ENCODE results near the gene CATSPERZ. TPM values are rescaled to one million over a fixed set of nuclear protein-coding genes. Genes with fewer than 3 reads are reported as not detected.
A peak's percentile ranks its signal among the peaks of the same experiment; 100 is the strongest.

CATSPERZ gene
- polyA plus RNA-seq, 1 experiment: not detected

GRCh38 chr11:64266339-64266738 lies 33.8 kb upstream of the CATSPERZ start:
- POLR2A ChIA-PET: no interaction called here

GRCh38 chr11:64267207-64267945 lies 32.8 kb upstream of the CATSPERZ start:
- no peak for DNase-seq (ENCODE audit: low read depth)
- ChIA-PET POLR2A (interaction anchor here (0.6 kb wide), 2 partner anchors 117 to 393 kb away, joined by 3 to 5 read pairs; no protein-coding TSS in a partner anchor), CTCF (interaction anchor here (0.7 to 3.5 kb wide), 5 partner anchors 10 to 82 kb away, joined by 3 to 41 read pairs (median 7); partner anchors contain the start of genes ESRRA, PLCB3 and STIP1)
- no peak for TF ChIP-seq CTCF (IDR thresholded peaks at IDR 0.05; ENCODE audit: insufficient read depth, low read depth, low read length)
- Histone ChIP-seq H3K36me3 (ENCODE audit: control insufficient read depth, insufficient read depth, low read length) (peaks cover 34% of the 10 kb centered on the region), H3K27me3 (ENCODE audit: control insufficient read depth, insufficient read depth, low read length) (no peaks in the 10 kb centered on the region), H3K4me3 (ENCODE audit: low read depth, low read length) (no peak overlapping the region)

More at GRCh38 chr11:64266339-64266738, 33.8 kb upstream of the CATSPERZ start:
- no peak for DNase-seq (ENCODE audit: low read depth)
- CTCF ChIA-PET: interaction anchor here (1.3 to 6.5 kb wide), 2 partner anchors 9 to 15 kb away, joined by 3 to 56 read pairs; partner anchors contain the start of gene PLCB3
- Histone ChIP-seq H3K4me3 (ENCODE audit: low read depth, low read length) (no peak overlapping the region), H3K36me3 (ENCODE audit: control insufficient read depth, insufficient read depth, low read length) (peaks cover 40% of the 10 kb centered on the region), H3K27me3 (ENCODE audit: control insufficient read depth, insufficient read depth, low read length) (no peaks in the 10 kb centered on the region)
- no peak for TF ChIP-seq CTCF (IDR thresholded peaks at IDR 0.05; ENCODE audit: insufficient read depth, low read depth, low read length)

DNA sequence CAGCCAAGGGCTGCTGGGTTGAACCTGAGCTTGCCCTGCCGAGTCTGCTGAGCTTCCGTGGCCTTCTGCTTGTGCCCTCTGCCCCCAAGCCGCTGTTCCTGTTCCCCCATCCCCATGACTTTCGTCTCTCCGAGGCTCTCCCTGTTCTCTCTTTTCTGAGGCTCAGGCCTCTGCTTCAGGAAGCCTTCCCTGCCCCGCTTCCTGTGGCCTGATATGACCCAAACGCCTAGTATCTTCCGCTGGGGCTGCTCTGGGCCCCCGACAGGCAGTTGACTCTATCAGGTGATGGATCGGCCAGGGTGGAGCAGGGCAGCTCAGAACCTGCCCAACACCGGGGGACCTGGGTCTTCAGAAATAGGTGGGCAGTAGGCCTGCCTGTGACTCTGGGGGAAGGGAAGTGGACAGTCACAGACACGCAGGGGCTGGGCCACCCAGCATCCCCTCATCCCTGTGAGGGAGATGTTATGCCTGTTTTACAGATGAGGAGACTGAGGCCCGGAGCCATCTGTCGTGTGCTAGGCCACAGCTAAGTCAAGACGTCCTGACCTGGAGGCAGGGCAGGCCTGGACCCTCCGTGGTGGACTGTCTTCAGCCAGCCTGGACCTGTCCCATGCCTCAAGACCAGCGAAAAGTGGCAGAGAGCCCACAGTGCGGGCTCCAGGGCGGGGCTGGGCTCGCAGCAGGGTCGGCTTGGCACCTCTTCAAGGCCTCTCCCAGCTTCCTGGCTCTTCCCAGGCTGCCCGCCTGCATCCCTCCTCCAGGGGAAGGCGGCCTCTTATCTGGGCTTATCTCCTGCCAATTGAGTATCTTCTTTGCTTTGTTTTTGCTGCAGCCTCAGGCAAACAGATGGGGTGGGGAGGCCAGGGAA lies 31.9 kb upstream of the CATSPERZ start:
- Histone ChIP-seq H3K4me3 (ENCODE audit: low read depth, low read length) (peak overlapping the region; percentile 66), H3K27me3 (ENCODE audit: control insufficient read depth, insufficient read depth, low read length) (no peaks in the 10 kb centered on the region), H3K36me3 (ENCODE audit: control insufficient read depth, insufficient read depth, low read length) (peaks cover 28% of the 10 kb centered on the region)
- DNase-seq (ENCODE audit: low read depth): no peak
- ChIA-PET CTCF (interaction anchor here (0.7 to 4.7 kb wide), 9 partner anchors 9 to 64 kb away, joined by 3 to 41 read pairs (median 7); partner anchors contain the start of genes CATSPERZ, ESRRA, PLCB3 and PPP1R14B), POLR2A (interaction anchor here (0.7 kb wide), 1 partner anchor 352 kb away, joined by 3 read pairs; no protein-coding TSS in a partner anchor)
- TF ChIP-seq CTCF (IDR thresholded peaks at IDR 0.05; ENCODE audit: insufficient read depth, low read depth, low read length): no peak

GRCh38 chr11:64268893-64269539 lies 31.1 kb upstream of the CATSPERZ start:
- Histone ChIP-seq H3K36me3 (ENCODE audit: control insufficient read depth, insufficient read depth, low read length) (peaks cover 22% of the 10 kb centered on the region), H3K27me3 (ENCODE audit: control insufficient read depth, insufficient read depth, low read length) (no peaks in the 10 kb centered on the region), H3K4me3 (ENCODE audit: low read depth, low read length) (peak overlapping the region; percentile 66)
- no peak for DNase-seq (ENCODE audit: low read depth)
- POLR2A ChIA-PET: interaction anchor here (0.7 kb wide), 1 partner anchor 353 kb away, joined by 3 read pairs; no protein-coding TSS in a partner anchor
- TF ChIP-seq CTCF (IDR thresholded peaks at IDR 0.05; ENCODE audit: insufficient read depth, low read depth, low read length): no peak
- CTCF ChIA-PET: interaction anchor here (1.1 to 4.7 kb wide), 9 partner anchors 12 to 83 kb away, joined by 4 to 41 read pairs (median 7); partner anchors contain the start of genes CATSPERZ, ESRRA, PLCB3 and PPP1R14B

Data from BJ (cell line).